GM12801 (cell line): ENCODE measurements around the gene TEX19.

Experiments used
- CTCF ChIP-seq: IDR thresholded peaks from one replicate; pipeline ENCODE4 v1.5.1; 2011; ENCODE audit warnings: control low read depth; ENCODE audit not compliant: insufficient read length; ENCODE audit errors: extremely low read depth

Gene TEX19

GRCh38 chr17:82319619-82320062 is 39.4 kb upstream of the TEX19 start:
- no peak for TF ChIP-seq CTCF

- no peak for TF ChIP-seq CTCF
These were observed 38.8 kb upstream of the TEX19 start for GRCh38 chr17:82320140-82320840.

GRCh38 chr17:82320956-82321927 is 37.8 kb upstream of the TEX19 start:
- TF ChIP-seq CTCF, result no peak

GRCh38 chr17:82321947-82322466 is 37.0 kb upstream of the TEX19 start:
- TF ChIP-seq CTCF, result no peak

GRCh38 chr17:82322526-82323453 is 36.3 kb upstream of the TEX19 start:
- no peak for TF ChIP-seq CTCF

- TF ChIP-seq CTCF, result no peak
These were observed 35.4 kb upstream of the TEX19 start for GRCh38 chr17:82323514-82324234.
